ENCODE measurements around the gene AZU1.

DNA sequence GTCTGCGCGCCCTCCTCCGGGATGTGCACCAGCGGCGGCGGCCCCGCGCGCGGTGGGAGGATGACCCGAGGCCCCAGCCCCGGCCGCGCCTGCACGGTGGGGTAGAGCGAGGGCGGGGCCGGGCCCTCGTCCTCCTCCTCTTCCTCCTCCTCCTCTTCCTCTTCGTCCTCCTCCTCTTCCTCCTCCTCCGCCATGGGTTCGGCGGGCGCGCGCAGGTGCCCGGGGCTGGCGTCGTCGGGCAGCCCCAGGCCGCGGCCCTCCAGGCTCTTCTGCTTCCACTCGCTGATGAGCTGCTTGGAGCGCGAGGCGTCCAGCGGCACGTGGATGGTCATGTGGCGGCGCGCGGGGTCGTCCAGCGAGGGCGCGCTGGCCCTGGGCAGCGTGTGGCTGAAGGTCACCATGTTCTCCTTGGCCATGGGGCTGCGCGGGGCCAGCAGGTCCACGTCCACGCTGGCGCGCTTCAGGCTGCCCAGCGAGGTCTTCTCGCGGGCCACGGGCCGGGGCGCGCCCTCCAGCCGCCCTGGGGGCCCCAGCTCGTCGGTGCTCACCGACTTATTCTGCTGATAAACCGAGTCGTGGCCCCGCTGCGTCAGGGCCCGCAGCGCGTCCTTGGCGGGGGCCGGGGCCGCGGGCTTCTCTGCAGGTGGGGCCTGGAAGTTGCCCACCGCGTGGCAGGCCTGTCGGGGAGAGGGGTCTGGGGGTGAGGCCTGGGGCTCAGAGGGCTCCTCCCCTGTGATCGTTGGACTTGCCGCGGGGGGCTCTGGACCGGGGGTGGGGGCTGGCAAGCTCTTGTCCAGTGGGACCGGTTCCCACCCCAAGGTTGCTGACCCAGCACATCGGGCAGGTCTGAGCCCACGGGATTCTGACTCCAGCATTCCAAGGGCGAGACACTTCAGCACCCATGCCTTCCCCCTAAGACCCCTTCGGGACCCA is 14.2 kb upstream of the AZU1 start:
- TF ChIP-seq, protein P1, sequence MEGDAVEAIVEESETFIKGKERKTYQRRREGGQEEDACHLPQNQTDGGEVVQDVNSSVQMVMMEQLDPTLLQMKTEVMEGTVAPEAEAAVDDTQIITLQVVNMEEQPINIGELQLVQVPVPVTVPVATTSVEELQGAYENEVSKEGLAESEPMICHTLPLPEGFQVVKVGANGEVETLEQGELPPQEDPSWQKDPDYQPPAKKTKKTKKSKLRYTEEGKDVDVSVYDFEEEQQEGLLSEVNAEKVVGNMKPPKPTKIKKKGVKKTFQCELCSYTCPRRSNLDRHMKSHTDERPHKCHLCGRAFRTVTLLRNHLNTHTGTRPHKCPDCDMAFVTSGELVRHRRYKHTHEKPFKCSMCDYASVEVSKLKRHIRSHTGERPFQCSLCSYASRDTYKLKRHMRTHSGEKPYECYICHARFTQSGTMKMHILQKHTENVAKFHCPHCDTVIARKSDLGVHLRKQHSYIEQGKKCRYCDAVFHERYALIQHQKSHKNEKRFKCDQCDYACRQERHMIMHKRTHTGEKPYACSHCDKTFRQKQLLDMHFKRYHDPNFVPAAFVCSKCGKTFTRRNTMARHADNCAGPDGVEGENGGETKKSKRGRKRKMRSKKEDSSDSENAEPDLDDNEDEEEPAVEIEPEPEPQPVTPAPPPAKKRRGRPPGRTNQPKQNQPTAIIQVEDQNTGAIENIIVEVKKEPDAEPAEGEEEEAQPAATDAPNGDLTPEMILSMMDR (conservative IDR thresholded peaks at IDR 0.05; ENCODE audit: low read length), result no peak
- no peak for TF ChIP-seq EZH2phosphoT487 (IDR thresholded peaks at IDR 0.05; ENCODE audit: borderline replicate concordance)

All from Loucy (cell line).